Parathyroid adenoma (tissue), 2 donors: Measurements from ENCODE around the gene USF1.
A peak's percentile ranks its signal among the peaks of the same experiment; 100 is the strongest.
"Not testable (repeated sequence)": the region's sequence is repeated elsewhere in the genome, so short reads cannot be mapped to it uniquely, and the experiment has no call there.

Source experiments
- H2AFZ ChIP-seq: fragments of 300-600 bp; sonication (generic); one replicate; pipeline ENCODE4 v1.7.0; 2017; ENCODE audit warnings: antibody characterized with exemption, mild to moderate bottlenecking
- H3K27ac ChIP-seq: fragments of 300-600 bp; sonication (generic); one replicate; pipeline ENCODE4 v1.7.0; 2017
- H3K27me3 ChIP-seq: fragments of 300-600 bp; sonication (generic); one replicate; pipeline ENCODE4 v1.7.0; 2017; ENCODE audit warnings: low read length; ENCODE audit not compliant: control insufficient read depth, insufficient read depth
- H3K36me3 ChIP-seq: fragments of 300-600 bp; sonication (generic); one replicate; pipeline ENCODE4 v1.7.0; 2017; ENCODE audit warnings: low read length; ENCODE audit not compliant: control insufficient read depth, insufficient read depth
- H3K4me1 ChIP-seq: fragments of 300-600 bp; sonication (generic); one replicate; pipeline ENCODE4 v1.7.0; 2017; ENCODE audit warnings: control low read depth
- H3K4me2 ChIP-seq: fragments of 300-600 bp; sonication (generic); one replicate; pipeline ENCODE4 v1.7.0; 2017; ENCODE audit warnings: low read length
- H3K4me3 ChIP-seq: fragments of 300-600 bp; sonication (generic); one replicate; pipeline ENCODE4 v1.7.0; 2017; ENCODE audit warnings: low read depth, low read length
- H3K79me2 ChIP-seq: fragments of 300-600 bp; sonication (generic); one replicate; pipeline ENCODE4 v1.7.0; 2017; ENCODE audit warnings: control low read depth
- H3K9ac ChIP-seq: fragments of 300-600 bp; sonication (generic); one replicate; pipeline ENCODE4 v1.7.0; 2017; ENCODE audit warnings: mild to moderate bottlenecking
- H3K9me3 ChIP-seq: fragments of 300-600 bp; sonication (generic); one replicate; pipeline ENCODE4 v1.7.0; 2017; ENCODE audit warnings: low read length; ENCODE audit not compliant: control insufficient read depth
- TF ChIP-seq, protein P1 (sequence below): fragments of 300-600 bp; sonication (generic); IDR thresholded peaks from one replicate; pipeline ENCODE4 v1.7.0; 2017; ENCODE audit warnings: antibody characterized with exemption, mild to moderate bottlenecking
- donor health status: primary hyperparathyroidism.

Gene USF1

DNA sequence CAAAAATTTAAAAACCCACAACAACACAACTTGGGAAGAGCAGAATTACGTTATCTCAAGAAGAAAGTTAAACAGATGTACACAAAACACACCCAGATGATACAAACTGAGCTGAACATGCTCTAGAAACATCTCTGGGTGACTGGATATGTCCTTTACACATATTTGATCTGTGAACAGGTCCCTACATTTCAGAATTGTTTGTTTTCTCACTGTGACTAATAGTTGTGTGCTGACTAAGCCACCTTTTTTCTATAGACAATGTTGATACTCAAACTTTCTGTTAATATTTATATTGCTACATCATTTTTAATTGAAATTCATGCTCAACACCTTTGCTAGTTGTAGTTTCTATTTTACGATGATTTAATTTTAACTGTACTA lies 23.8 kb downstream of the USF1 start:
- peaks cover 10% of the 10 kb centered on the region for H3K79me2 ChIP-seq
- H3K9ac ChIP-seq = no peak overlapping the region
- peak overlapping the region; percentile 73 for H2AFZ ChIP-seq
- no peaks in the 10 kb centered on the region for H3K36me3 ChIP-seq
- no peaks in the 10 kb centered on the region for H3K9me3 ChIP-seq
- H3K4me2 ChIP-seq = peak overlapping the region; percentile 92
- peak overlapping the region; percentile 30 for H3K27ac ChIP-seq
- no peaks in the 10 kb centered on the region for H3K27me3 ChIP-seq
- H3K4me1 ChIP-seq = no peaks in the 10 kb centered on the region
- TF ChIP-seq, protein P1, sequence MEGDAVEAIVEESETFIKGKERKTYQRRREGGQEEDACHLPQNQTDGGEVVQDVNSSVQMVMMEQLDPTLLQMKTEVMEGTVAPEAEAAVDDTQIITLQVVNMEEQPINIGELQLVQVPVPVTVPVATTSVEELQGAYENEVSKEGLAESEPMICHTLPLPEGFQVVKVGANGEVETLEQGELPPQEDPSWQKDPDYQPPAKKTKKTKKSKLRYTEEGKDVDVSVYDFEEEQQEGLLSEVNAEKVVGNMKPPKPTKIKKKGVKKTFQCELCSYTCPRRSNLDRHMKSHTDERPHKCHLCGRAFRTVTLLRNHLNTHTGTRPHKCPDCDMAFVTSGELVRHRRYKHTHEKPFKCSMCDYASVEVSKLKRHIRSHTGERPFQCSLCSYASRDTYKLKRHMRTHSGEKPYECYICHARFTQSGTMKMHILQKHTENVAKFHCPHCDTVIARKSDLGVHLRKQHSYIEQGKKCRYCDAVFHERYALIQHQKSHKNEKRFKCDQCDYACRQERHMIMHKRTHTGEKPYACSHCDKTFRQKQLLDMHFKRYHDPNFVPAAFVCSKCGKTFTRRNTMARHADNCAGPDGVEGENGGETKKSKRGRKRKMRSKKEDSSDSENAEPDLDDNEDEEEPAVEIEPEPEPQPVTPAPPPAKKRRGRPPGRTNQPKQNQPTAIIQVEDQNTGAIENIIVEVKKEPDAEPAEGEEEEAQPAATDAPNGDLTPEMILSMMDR = no peak
- peak overlapping the region; percentile 99 for H3K4me3 ChIP-seq

DNA sequence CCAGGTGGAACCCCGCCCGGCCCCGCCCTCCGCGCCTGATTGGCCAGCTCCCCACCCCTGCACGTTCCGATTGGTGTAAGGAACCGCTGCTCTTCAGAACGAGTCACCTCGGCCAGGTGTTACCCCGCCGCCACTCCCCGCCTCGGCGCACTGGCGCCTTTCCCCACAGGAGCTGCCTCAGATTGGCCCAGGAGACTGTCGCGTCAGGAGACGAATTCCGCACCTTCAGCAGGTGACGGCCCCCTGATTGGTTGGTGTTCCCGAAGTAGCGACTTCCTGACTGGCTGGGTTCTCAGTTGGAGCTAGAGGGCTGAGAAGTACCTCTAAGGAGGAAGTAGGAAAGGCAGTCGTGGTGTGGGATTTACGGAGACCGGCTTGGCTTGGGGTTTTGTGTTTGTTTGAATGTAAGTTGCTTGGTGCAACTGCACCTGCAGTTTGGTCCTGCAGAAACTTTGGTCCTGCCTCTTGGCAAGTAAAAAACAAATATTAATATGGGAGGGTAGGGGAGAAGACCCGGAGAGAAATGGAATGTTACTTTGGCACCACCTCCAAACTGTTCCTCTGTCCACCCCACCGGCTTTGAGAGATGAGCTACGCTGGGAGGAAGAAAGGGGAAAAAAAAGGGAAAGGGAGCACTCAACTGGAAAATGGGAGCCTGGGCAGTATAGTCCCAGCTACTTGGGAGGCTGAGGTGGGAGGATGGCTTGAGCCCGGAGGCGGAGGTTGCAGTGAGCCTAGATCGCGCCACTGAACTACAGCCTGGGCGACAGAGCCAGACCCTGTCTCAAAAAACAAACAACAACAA lies 24.4 kb downstream of the USF1 start:
- TF ChIP-seq, protein P1 = no peak
- H3K27ac ChIP-seq = peak overlapping the region; percentile 67
- no peaks in the 10 kb centered on the region for H3K4me1 ChIP-seq
- H3K4me3 ChIP-seq = peak overlapping the region; percentile 99
- peak overlapping the region; percentile 92 for H3K4me2 ChIP-seq
- peak overlapping the region; percentile 85 for H2AFZ ChIP-seq
- no peaks in the 10 kb centered on the region for H3K9me3 ChIP-seq
- H3K9ac ChIP-seq = no peak overlapping the region
- H3K27me3 ChIP-seq = no peaks in the 10 kb centered on the region
- H3K36me3 ChIP-seq = no peaks in the 10 kb centered on the region
- H3K79me2 ChIP-seq = peaks cover 10% of the 10 kb centered on the region

DNA sequence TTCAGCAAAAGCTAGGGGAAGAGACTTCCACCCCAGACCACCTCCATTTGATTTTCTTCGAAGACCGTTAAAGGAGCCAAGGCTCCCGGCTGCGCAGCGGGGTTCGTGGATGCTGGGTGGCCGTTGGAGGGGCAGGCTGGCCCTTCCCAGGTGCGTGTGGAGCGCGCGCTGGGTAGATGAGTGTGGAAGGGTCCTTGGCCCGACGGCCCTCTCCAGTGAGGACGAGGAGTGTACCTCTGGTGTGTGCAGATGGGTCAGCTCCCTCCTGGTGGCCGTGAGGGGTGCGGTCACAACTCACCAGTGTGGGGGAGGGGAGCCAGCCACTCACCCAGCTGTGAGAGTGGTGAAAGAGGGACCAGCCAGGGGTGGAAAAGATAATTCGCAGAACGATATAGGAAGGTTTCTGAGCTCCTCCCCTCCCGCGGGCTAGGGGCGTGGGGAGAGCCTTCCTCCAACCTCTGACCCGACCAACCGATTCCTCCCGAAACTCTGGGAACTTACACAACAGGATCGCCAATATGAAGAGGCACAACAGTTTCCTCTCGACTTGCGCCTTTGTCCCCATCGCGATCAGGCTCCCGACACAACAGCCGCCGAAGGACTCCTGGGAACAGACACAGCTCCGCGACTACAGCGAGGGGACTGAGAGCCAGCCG lies 25.1 kb downstream of the USF1 start, which contains the start of gene F11R:
Gene F11R (minus strand): TSS at position 644 of the 656 bp plus-strand sequence. CDS start 79 bp downstream, at position 565.
- H3K4me3 ChIP-seq = peak within 1 kb of the TSS; percentile 99
- no peaks in the 10 kb centered on the region for H3K36me3 ChIP-seq
- peak within 1 kb of the TSS; percentile 67 for H3K9ac ChIP-seq
- H3K79me2 ChIP-seq = peaks cover 10% of the 10 kb centered on the region
- H3K4me1 ChIP-seq = no peaks in the 10 kb centered on the region
- H2AFZ ChIP-seq = peak within 1 kb of the TSS; percentile 85
- H3K4me2 ChIP-seq = peak within 1 kb of the TSS; percentile 92
- TF ChIP-seq, protein P1 = peak; percentile 20
- no peaks in the 10 kb centered on the region for H3K9me3 ChIP-seq
- H3K27me3 ChIP-seq = no peaks in the 10 kb centered on the region
- H3K27ac ChIP-seq = peak within 1 kb of the TSS; percentile 67

DNA sequence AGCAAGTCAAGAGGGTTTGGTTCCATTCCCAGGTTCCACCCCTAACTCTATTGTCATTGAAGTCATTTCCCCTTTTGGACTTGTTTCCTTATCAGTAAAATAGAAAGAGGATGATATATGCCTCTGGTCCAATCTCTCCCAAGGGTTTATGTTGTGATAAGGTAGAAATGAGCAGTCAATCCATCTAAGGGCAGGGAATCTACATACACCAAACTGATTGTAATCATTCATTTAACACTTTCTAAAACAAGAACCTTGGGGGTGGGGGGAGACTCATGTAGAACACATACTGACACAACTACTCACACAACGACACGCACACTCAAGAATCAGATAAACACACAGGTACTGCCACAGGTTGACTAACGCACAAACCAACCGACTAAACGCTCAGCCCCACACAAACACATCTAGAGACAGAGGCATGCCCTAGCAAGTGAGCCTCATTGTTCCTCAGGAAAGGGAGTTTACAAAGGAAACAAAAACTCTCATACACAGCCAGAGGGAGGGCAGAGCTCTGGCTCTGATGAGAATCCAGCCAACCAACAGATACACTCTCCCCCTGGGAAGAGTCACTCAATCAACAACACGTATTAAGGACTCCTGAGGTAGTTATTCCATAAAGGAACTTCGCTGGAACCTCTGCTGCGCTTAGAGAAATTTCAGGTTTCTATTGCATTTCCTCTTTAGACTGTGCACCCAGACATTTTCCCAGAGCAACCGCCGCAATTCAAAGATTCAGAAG lies 25.9 kb downstream of the USF1 start:
- no peaks in the 10 kb centered on the region for H3K9me3 ChIP-seq
- no peaks in the 10 kb centered on the region for H3K36me3 ChIP-seq
- TF ChIP-seq, protein P1 = no peak
- no peaks in the 10 kb centered on the region for H3K4me1 ChIP-seq
- no peak overlapping the region for H3K9ac ChIP-seq
- no peaks in the 10 kb centered on the region for H3K27me3 ChIP-seq
- peak overlapping the region; percentile 85 for H2AFZ ChIP-seq
- peaks cover 10% of the 10 kb centered on the region for H3K79me2 ChIP-seq
- H3K4me2 ChIP-seq = peak overlapping the region; percentile 92
- H3K27ac ChIP-seq = peak overlapping the region; percentile 67
- H3K4me3 ChIP-seq = peak overlapping the region; percentile 99

DNA sequence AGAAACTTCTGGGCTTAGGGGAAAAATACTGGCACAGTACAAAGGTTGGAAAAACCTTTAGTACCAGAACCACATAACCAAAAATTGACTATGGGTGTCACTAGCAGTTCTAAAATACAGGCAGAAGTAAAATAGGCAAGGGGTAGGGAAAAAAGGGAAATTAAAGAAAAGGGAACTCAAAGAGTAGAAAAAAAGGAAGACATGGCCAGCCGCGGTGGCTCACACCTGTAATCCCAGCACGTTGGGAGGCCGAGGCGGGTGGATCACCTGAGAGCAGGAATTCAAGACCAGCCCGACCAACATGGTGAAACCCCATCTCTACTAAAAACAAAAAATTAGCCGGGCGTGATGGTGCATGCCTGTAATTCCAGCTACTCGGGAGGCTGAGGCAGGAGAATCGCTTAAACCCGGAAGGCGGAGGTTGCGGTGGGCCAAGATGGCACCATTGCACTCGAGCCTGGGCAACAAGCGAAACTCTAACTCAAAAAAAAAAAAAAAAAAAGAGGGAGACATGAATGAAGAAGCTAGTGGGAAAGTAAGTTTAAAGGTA lies 26.6 kb downstream of the USF1 start:
- H2AFZ ChIP-seq, H3K27ac ChIP-seq, H3K27me3 ChIP-seq, H3K36me3 ChIP-seq, H3K9ac ChIP-seq, H3K9me3 ChIP-seq, H3K4me1 ChIP-seq, H3K4me3 ChIP-seq: not testable (repeated sequence)
- peak overlapping the region; percentile 92 for H3K4me2 ChIP-seq
- H3K79me2 ChIP-seq = peaks cover 12% of the 10 kb centered on the region
